ENCODE results near the gene LMO1.

The LMO1 gene

GRCh38 chr11:8263769-8264410, at the start of gene LMO1:
Gene LMO1 (minus strand): TSS chr11:8263878. CDS start chr11:8263362, 516 bp downstream.
- H3K4me3 ChIP-seq (ENCODE audit: low read depth, low read length): peak within 1 kb of the TSS; percentile 31
- TF ChIP-seq, protein P1, sequence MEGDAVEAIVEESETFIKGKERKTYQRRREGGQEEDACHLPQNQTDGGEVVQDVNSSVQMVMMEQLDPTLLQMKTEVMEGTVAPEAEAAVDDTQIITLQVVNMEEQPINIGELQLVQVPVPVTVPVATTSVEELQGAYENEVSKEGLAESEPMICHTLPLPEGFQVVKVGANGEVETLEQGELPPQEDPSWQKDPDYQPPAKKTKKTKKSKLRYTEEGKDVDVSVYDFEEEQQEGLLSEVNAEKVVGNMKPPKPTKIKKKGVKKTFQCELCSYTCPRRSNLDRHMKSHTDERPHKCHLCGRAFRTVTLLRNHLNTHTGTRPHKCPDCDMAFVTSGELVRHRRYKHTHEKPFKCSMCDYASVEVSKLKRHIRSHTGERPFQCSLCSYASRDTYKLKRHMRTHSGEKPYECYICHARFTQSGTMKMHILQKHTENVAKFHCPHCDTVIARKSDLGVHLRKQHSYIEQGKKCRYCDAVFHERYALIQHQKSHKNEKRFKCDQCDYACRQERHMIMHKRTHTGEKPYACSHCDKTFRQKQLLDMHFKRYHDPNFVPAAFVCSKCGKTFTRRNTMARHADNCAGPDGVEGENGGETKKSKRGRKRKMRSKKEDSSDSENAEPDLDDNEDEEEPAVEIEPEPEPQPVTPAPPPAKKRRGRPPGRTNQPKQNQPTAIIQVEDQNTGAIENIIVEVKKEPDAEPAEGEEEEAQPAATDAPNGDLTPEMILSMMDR (IDR thresholded peaks at IDR 0.05; ENCODE audit: insufficient read depth, low read depth, low read length, missing control alignments): peak; percentile 93

GRCh38 chr11:8312986-8313385, 49.3 kb upstream of the LMO1 start:
- TF ChIP-seq, protein P1 (IDR thresholded peaks at IDR 0.05; ENCODE audit: insufficient read depth, low read depth, low read length, missing control alignments): no peak
- DNase-seq (ENCODE audit: low read depth): no peak
- no peak overlapping the region for H3K4me3 ChIP-seq (ENCODE audit: low read depth, low read length)

More at GRCh38 chr11:8263769-8264410, at the start of gene LMO1:
- peak; percentile 69 for DNase-seq (ENCODE audit: low read depth)

- TF ChIP-seq, protein P1 (IDR thresholded peaks at IDR 0.05; ENCODE audit: insufficient read depth, low read depth, low read length, missing control alignments): no peak
- DNase-seq (ENCODE audit: low read depth): no peak
- H3K4me3 ChIP-seq (ENCODE audit: low read depth, low read length): no peak overlapping the region
Measured at GRCh38 chr11:8311366-8311765, 47.7 kb upstream of the LMO1 start.

DNA sequence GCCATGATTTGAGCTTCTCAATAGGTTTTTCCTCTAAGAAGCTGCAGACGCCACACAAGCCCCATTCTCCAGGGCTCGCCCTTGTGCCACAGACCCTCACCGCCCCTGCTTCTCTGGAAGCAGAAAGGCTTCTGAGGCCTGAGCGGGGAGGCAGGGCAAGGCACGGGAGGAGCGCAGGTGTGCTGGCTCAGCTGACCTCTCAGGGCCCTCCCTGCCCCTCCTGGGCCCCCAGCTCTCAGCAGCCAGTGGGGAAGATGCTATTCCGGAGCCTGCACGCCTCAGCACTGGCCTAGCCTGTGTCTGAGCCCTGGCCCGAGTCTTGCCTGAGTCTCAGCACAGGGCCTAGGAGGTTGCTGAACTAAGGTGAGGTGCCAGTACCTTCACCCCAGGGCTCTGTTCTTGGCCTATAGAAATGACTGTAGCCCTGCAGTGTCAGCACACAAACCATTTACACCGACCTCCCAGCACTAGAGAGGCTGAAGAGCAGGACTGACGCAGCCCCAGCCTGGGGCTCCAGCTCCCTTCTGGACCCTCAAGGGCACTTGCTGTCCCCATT, 47.1 kb upstream of the LMO1 start:
- no peak for DNase-seq (ENCODE audit: low read depth)
- TF ChIP-seq, protein P1 (IDR thresholded peaks at IDR 0.05; ENCODE audit: insufficient read depth, low read depth, low read length, missing control alignments): no peak
- H3K4me3 ChIP-seq (ENCODE audit: low read depth, low read length): no peak overlapping the region

GRCh38 chr11:8309862-8310261, 46.2 kb upstream of the LMO1 start:
- DNase-seq (ENCODE audit: low read depth): no peak
- no peak overlapping the region for H3K4me3 ChIP-seq (ENCODE audit: low read depth, low read length)
- TF ChIP-seq, protein P1 (IDR thresholded peaks at IDR 0.05; ENCODE audit: insufficient read depth, low read depth, low read length, missing control alignments): no peak

DNA sequence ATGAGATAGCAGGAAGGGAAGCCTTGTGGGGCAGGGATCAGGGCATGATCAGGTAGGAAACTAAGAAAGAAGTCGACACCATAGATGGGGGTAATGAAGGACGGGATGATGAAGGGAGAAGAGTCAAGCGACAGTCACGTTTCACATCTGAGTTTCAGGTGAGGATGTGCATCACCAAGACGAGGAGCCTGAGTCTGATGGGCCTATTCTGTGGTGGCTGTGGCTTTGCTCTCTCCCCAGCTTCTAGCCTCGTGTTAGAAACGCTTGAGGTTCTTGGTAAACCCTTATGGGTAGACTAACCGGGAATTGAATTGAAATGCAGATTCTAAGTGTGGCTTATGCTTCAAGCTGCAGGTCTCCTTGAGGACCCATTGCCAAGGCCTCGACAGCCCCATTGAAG, 45.6 kb upstream of the LMO1 start:
- H3K4me3 ChIP-seq (ENCODE audit: low read depth, low read length): no peak overlapping the region
- no peak for DNase-seq (ENCODE audit: low read depth)
- TF ChIP-seq, protein P1 (IDR thresholded peaks at IDR 0.05; ENCODE audit: insufficient read depth, low read depth, low read length, missing control alignments): no peak

GRCh38 chr11:8307601-8308000, 43.9 kb upstream of the LMO1 start:
- no peak for DNase-seq (ENCODE audit: low read depth)
- no peak overlapping the region for H3K4me3 ChIP-seq (ENCODE audit: low read depth, low read length)
- TF ChIP-seq, protein P1 (IDR thresholded peaks at IDR 0.05; ENCODE audit: insufficient read depth, low read depth, low read length, missing control alignments): no peak

All from GM12865 (cell line).